Measurements from ENCODE around the gene PIK3R1.

GRCh38 chr5:68250661-68251298 lies 35.2 kb downstream of the PIK3R1 start:
- TF ChIP-seq POLR2A (IDR thresholded peaks at IDR 0.05) (no peak), CTCF (IDR thresholded peaks at IDR 0.05) (no peak), EP300 (IDR thresholded peaks at IDR 0.05) (no peak)

Data from stomach (tissue), 4 donors.